ENCODE results near the gene TRPC4AP. TPM values are rescaled to one million over a fixed set of nuclear protein-coding genes. Genes with fewer than 3 reads are reported as not detected.
A peak's percentile ranks its signal among the peaks of the same experiment; 100 is the strongest.

TRPC4AP gene
- total RNA-seq, 4 donors from 2014 or later = 59.3 to 87.0 (median 70.1) TPM

- DNase-seq (ENCODE audit: low spot score) = peak; percentile 99
- ATAC-seq (ENCODE audit: low FRiP score) = peak; percentile 98
- TF ChIP-seq CTCF (IDR thresholded peaks at IDR 0.05) = no peak
These were observed 137.2 kb downstream of the TRPC4AP start, which contains the start of the genes GSS and MYH7B for GRCh38 chr20:34955231-34956040. TSS of gene GSS (minus strand) at chr20:34955806. CDS start at chr20:34951852, 3,954 bp downstream. TSS of gene MYH7B (plus strand) at chr20:34955868. CDS start at chr20:34978006, 22,138 bp downstream.

GRCh38 chr20:34954904-34955230 is 137.7 kb downstream of the TRPC4AP start:
- ATAC-seq (ENCODE audit: low FRiP score) (no peak), DNase-seq (ENCODE audit: low spot score) (no peak)
- no peak for TF ChIP-seq CTCF (IDR thresholded peaks at IDR 0.05)

GRCh38 chr20:34953960-34954359 is 138.6 kb downstream of the TRPC4AP start:
- no peak for TF ChIP-seq CTCF (IDR thresholded peaks at IDR 0.05)
- DNase-seq (ENCODE audit: low spot score) (no peak), ATAC-seq (ENCODE audit: low FRiP score) (no peak)

GRCh38 chr20:34952671-34953070 is 139.9 kb downstream of the TRPC4AP start:
- ATAC-seq (ENCODE audit: low FRiP score) = no peak
- no peak for DNase-seq (ENCODE audit: low spot score)
- TF ChIP-seq CTCF (IDR thresholded peaks at IDR 0.05) = no peak

Small RNA genes lying within 50 kb of the gene (small RNA-seq; reads per million reads assigned to genes)
- not detected for gene MIR499A
- not detected for gene RF00275
- gene RNU6-407P = not detected

Other genes with a start within 250 kb of the TRPC4AP start
- 10 to 100 TPM in 2 of 4 donors, 1 to 10 TPM in 2; 8.5 to 13.2 (median 11.2) TPM for gene GGT7, start 220.0 kb downstream of the TRPC4AP start, total RNA-seq
- 100 to 1,000 TPM in 2 of 4 donors, 10 to 100 TPM in 2; 72.4 to 119 (median 102) TPM for gene ACSS2, start 216.2 kb downstream of the TRPC4AP start, total RNA-seq
- 10 to 100 TPM; 32.1 to 39.6 (median 33.2) TPM for gene GSS, start 137.0 kb downstream of the TRPC4AP start, total RNA-seq
- under 1 TPM; 0.19 to 0.56 (median 0.40) TPM for gene MYH7B, start 136.9 kb downstream of the TRPC4AP start, total RNA-seq
- gene EDEM2, start 54.5 kb upstream of the TRPC4AP start, total RNA-seq = 10 to 100 TPM; 21.1 to 37.4 (median 26.8) TPM
- 100 to 1,000 TPM; 124 to 266 (median 151) TPM for gene PROCR, start 79.3 kb upstream of the TRPC4AP start, total RNA-seq
- gene MMP24, start 133.9 kb upstream of the TRPC4AP start, total RNA-seq = 1 to 10 TPM in 3 of 4 donors, under 1 TPM in 1; 0.16 to 7.2 (median 5.6) TPM
- 10 to 100 TPM; 12.8 to 35.6 (median 23.7) TPM for gene MMP24OS, start 185.3 kb upstream of the TRPC4AP start, total RNA-seq
- gene EIF6, start 192.0 kb upstream of the TRPC4AP start, total RNA-seq = 10 to 100 TPM; 63.7 to 89.4 (median 85.2) TPM
- under 1 TPM in 1 of 4 donors, not detected in 3; 0.09 TPM for gene FAM83C, start 199.6 kb upstream of the TRPC4AP start, total RNA-seq

Data from omental fat pad (tissue), 4 donors.